Activated naive CD8-positive, alpha-beta T cell (primary cell): ENCODE results near the gene CDH13.

Experiments used
- H3K27ac Mint-ChIP-seq: one replicate; pipeline ENCODE4 v1.8.0; 2021; ENCODE audit warnings: mixed read lengths
- H3K27me3 Mint-ChIP-seq: one replicate; pipeline ENCODE4 v1.8.0; 2021; ENCODE audit warnings: mixed read lengths
- H3K36me3 Mint-ChIP-seq: one replicate; pipeline ENCODE4 v1.8.0; 2021; ENCODE audit warnings: mixed read lengths
- H3K4me1 Mint-ChIP-seq: one replicate; pipeline ENCODE4 v1.8.0; 2021; ENCODE audit warnings: low read depth, mixed read lengths
- H3K4me3 Mint-ChIP-seq: one replicate; pipeline ENCODE4 v1.8.0; 2021; ENCODE audit warnings: mild to moderate bottlenecking, mixed read lengths
- H3K9me3 Mint-ChIP-seq: one replicate; pipeline ENCODE4 v1.8.0; 2021; ENCODE audit warnings: low read depth, mixed read lengths

The CDH13 gene

DNA sequence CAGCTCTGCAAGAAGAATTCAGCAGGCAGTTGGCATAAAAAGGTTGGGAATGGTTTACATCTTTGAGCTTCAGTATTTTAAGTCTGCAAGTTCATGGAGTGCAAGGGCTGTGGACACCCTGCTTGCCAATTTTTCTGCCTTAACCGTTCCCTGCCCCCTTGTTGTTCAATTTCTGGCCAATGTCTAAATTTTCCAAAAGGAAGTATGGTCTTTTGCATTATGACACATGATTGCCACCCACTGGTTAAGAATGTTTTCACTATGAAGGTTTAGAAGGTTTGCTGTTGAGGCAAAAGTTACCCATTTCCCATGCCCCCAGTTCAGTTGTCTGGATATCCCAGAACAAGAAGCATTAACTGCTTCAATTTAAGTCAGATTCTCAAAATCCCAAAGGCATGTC, 441.9 kb downstream of the CDH13 start:
- Mint-ChIP-seq H3K36me3 (no peaks in the 10 kb centered on the region), H3K9me3 (peaks cover 2% of the 10 kb centered on the region), H3K27me3 (no peaks in the 10 kb centered on the region), H3K27ac (no peak overlapping the region), H3K4me1 (no peaks in the 10 kb centered on the region), H3K4me3 (no peak overlapping the region)

GRCh38 chr16:83070416-83071209, 443.8 kb downstream of the CDH13 start:
- Mint-ChIP-seq H3K27ac (no peak overlapping the region), H3K27me3 (no peaks in the 10 kb centered on the region), H3K9me3 (no peaks in the 10 kb centered on the region), H3K4me1 (no peaks in the 10 kb centered on the region), H3K36me3 (no peaks in the 10 kb centered on the region), H3K4me3 (no peak overlapping the region)

- H3K9me3 Mint-ChIP-seq: no peaks in the 10 kb centered on the region
- no peak overlapping the region for H3K27ac Mint-ChIP-seq
- no peaks in the 10 kb centered on the region for H3K4me1 Mint-ChIP-seq
- no peak overlapping the region for H3K4me3 Mint-ChIP-seq
- H3K36me3 Mint-ChIP-seq: no peaks in the 10 kb centered on the region
- H3K27me3 Mint-ChIP-seq: no peaks in the 10 kb centered on the region
These were observed 449.2 kb downstream of the CDH13 start for GRCh38 chr16:83075956-83076355.

DNA sequence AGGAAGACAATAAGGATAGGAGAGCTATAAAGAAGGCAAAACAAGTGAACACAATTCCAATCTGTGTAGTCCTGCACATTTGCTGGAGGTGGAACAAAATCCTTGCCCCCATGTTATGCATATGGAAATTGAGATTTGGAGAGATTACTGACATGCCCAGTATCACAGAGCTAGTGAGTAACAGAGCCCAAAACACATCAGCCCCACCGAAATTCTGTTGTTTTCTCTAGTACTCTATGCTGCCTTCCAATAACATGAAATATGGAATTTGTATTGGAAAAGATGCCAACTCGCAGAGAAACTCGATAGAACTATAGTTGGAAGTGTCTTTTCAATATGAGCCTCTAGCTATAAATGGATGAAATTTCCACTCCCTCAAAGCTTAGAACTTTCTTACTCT, 456.6 kb downstream of the CDH13 start:
- no peaks in the 10 kb centered on the region for H3K4me1 Mint-ChIP-seq

DNA sequence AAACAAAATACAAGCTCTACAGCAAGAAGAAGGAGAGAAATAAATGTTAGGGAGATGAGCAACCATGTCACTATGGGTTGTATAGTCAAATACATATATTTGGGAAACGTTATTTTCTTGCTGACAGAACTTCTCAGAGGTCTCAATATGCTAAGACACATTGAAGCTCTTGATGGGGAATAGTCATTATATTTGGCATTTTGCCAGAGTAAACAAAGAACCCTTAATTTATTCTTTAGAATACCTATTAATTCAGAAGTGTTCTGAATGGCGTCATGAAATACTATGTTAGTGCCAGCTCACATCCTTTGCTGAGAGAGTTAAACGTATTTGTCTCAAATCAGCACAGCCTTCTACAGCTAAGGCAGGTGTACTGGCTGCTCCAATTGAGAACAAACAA, 458.9 kb downstream of the CDH13 start:
- no peaks in the 10 kb centered on the region for H3K9me3 Mint-ChIP-seq
- peaks cover 2% of the 10 kb centered on the region for H3K27me3 Mint-ChIP-seq
- no peak overlapping the region for H3K4me3 Mint-ChIP-seq
- no peaks in the 10 kb centered on the region for H3K36me3 Mint-ChIP-seq
- no peaks in the 10 kb centered on the region for H3K4me1 Mint-ChIP-seq
- H3K27ac Mint-ChIP-seq: no peak overlapping the region

More for the DNA sequence above, 456.6 kb downstream of the CDH13 start:
- Mint-ChIP-seq H3K27ac (no peak overlapping the region), H3K4me3 (no peak overlapping the region), H3K36me3 (no peaks in the 10 kb centered on the region), H3K9me3 (no peaks in the 10 kb centered on the region), H3K27me3 (peaks cover 2% of the 10 kb centered on the region)

DNA sequence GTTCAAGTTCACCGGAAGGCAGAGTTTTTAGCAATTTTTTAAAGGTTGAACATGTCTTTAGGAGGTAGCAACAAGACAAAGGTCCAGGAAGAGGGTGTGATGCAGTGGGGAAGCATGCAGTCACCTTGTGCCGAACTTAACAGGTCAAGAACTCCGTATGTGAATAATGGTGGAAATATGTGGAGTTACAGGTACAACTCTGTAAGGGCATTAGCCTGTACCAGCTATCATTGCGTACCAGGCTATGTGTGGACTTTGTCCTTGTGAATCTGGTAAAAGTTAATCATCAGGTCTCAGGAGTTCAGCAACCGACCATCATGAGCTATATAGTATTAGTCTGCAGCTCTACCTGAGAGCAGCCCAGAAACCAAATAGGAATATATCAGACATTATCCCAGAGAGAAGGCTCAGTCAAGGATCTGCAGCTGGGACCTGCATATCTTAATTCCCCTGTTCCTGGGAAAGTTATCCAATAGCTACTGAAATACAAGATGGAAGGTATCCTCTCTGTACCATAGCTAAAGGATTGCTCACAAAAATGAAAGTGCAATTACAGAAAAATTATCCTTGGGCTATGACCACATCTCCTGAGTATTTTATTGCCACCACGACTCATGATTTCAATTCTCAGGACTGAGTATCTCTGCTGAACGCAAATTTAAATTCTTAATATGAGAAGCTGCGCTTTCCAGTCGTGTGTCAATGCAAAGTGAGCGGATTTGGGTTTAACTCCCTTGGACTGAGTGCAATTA, 469.3 kb downstream of the CDH13 start:
- Mint-ChIP-seq H3K4me3 (no peak overlapping the region), H3K36me3 (no peaks in the 10 kb centered on the region), H3K4me1 (no peaks in the 10 kb centered on the region), H3K9me3 (peaks cover 15% of the 10 kb centered on the region), H3K27ac (no peak overlapping the region), H3K27me3 (peaks cover 2% of the 10 kb centered on the region)

- no peaks in the 10 kb centered on the region for H3K36me3 Mint-ChIP-seq
- no peak overlapping the region for H3K4me3 Mint-ChIP-seq
- H3K27me3 Mint-ChIP-seq: peaks cover 2% of the 10 kb centered on the region
- H3K9me3 Mint-ChIP-seq: peaks cover 14% of the 10 kb centered on the region
- H3K4me1 Mint-ChIP-seq: no peaks in the 10 kb centered on the region
- H3K27ac Mint-ChIP-seq: no peak overlapping the region
These were observed 471.8 kb downstream of the CDH13 start for GRCh38 chr16:83098536-83098935.

DNA sequence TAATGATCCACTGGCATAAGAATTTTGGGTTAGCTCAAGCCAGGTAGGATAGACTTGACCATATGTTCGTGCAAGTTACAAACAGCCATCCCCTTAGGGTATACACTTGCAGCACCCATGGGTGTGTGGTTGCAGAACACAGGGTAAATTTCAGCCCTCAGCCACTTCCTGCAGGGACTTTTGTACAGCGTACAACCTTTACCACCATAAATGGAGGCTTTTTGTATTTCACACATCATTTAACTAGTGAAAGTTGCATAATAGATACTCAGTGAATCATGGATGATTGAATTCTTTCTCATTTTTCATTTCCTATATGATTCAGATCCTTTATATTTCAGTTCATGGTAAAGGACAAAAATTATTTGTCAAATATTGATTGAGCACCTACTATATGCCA, 473.9 kb downstream of the CDH13 start:
- H3K4me3 Mint-ChIP-seq: no peak overlapping the region
- no peaks in the 10 kb centered on the region for H3K36me3 Mint-ChIP-seq
- no peaks in the 10 kb centered on the region for H3K4me1 Mint-ChIP-seq
- no peaks in the 10 kb centered on the region for H3K27me3 Mint-ChIP-seq
- no peak overlapping the region for H3K27ac Mint-ChIP-seq
- H3K9me3 Mint-ChIP-seq: peaks cover 11% of the 10 kb centered on the region

DNA sequence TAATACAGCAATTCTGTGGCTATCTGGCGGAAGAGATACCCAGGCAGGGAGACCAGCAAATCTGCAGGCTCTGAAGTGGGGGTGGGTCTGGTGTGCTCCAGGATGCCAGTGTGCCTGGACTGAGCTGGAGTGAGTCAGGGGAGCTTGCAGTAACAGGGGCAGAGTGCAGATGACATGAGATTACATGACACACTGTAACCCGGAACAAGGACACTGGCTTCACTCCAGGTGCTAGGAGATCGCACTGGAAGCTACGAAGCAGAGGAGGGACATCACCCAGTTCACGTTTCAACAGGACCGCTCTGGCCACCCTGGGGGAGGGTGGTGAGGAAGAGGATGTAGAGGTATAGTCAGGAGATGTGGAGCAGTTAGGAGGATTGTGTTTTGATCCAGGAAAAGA, 475.6 kb downstream of the CDH13 start:
- H3K4me3 Mint-ChIP-seq: no peak overlapping the region
- H3K27ac Mint-ChIP-seq: no peak overlapping the region
- peaks cover 11% of the 10 kb centered on the region for H3K9me3 Mint-ChIP-seq
- H3K4me1 Mint-ChIP-seq: no peaks in the 10 kb centered on the region
- no peaks in the 10 kb centered on the region for H3K27me3 Mint-ChIP-seq
- no peaks in the 10 kb centered on the region for H3K36me3 Mint-ChIP-seq

- H3K4me1 Mint-ChIP-seq: no peaks in the 10 kb centered on the region
- H3K4me3 Mint-ChIP-seq: no peak overlapping the region
- H3K36me3 Mint-ChIP-seq: no peaks in the 10 kb centered on the region
- H3K9me3 Mint-ChIP-seq: no peaks in the 10 kb centered on the region
- H3K27ac Mint-ChIP-seq: no peak overlapping the region
- H3K27me3 Mint-ChIP-seq: no peaks in the 10 kb centered on the region
These were observed 478.7 kb downstream of the CDH13 start for GRCh38 chr16:83105279-83106077.

GRCh38 chr16:83109490-83110125, 482.8 kb downstream of the CDH13 start:
- H3K9me3 Mint-ChIP-seq: no peaks in the 10 kb centered on the region
- no peak overlapping the region for H3K4me3 Mint-ChIP-seq

DNA sequence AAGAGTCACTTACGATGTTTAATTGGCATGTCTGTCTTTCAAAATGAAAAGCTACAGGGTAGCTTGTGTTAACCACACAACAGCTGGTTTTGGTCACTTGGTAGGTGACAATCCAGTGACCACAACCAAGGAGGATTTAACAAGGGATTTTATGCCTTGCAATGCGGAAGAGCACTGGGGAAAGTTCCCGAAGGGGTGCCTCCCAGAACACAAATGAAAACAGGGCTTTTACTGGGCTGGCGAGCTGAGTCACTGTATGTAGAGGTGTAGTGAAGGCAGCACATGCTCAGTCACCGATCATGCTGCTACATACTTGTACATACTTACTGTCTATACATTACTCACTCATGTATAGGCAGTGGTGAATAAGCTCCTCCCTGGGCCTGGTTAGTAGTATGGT, 483.5 kb downstream of the CDH13 start:
- Mint-ChIP-seq H3K36me3 (no peaks in the 10 kb centered on the region), H3K27ac (no peak overlapping the region)

More at GRCh38 chr16:83109490-83110125, 482.8 kb downstream of the CDH13 start:
- Mint-ChIP-seq H3K36me3 (no peaks in the 10 kb centered on the region), H3K4me1 (no peaks in the 10 kb centered on the region), H3K27ac (no peak overlapping the region), H3K27me3 (no peaks in the 10 kb centered on the region)

DNA sequence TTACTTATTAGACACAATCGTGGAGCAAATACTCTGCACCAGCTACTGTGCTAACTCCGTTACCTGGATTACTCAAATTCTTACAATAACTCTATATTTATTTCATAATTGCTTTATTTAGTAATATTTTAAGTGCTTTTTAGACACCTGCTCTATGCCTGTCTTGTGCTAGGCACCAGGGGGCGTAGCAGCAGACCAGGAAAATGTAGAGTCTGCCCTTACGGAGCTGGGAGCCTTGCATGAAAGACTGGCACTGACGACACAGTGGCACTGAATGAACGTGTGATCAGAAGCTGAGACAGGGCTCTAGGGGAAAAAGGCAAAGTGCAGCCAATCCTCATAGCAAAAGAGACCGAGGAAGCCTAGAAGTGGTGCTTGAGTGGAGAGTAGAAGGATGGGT, 486.5 kb downstream of the CDH13 start:
- Mint-ChIP-seq H3K4me1 (no peaks in the 10 kb centered on the region), H3K27me3 (no peaks in the 10 kb centered on the region), H3K4me3 (no peak overlapping the region), H3K36me3 (no peaks in the 10 kb centered on the region), H3K9me3 (no peaks in the 10 kb centered on the region), H3K27ac (no peak overlapping the region)

More for the DNA sequence above, 483.5 kb downstream of the CDH13 start:
- Mint-ChIP-seq H3K27me3 (no peaks in the 10 kb centered on the region), H3K4me1 (no peaks in the 10 kb centered on the region), H3K4me3 (no peak overlapping the region), H3K9me3 (no peaks in the 10 kb centered on the region)

GRCh38 chr16:83113811-83114210, 487.0 kb downstream of the CDH13 start:
- H3K27me3 Mint-ChIP-seq: no peaks in the 10 kb centered on the region
- H3K27ac Mint-ChIP-seq: no peak overlapping the region
- no peaks in the 10 kb centered on the region for H3K9me3 Mint-ChIP-seq

More at GRCh38 chr16:83113811-83114210, 487.0 kb downstream of the CDH13 start:
- no peak overlapping the region for H3K4me3 Mint-ChIP-seq
- no peaks in the 10 kb centered on the region for H3K36me3 Mint-ChIP-seq
- H3K4me1 Mint-ChIP-seq: no peaks in the 10 kb centered on the region
